Suprapubic skin (tissue), 4 donors: ENCODE data around the gene XPNPEP2. TPM values are rescaled to one million over a fixed set of nuclear protein-coding genes. Genes with fewer than 3 reads are reported as not detected.

Experiments used
- DNase-seq, 2 donors: peaks; one replicate each; pipeline ENCODE4 v3.0.0-alpha.2; 2019; ENCODE audit warnings: low spot score in 2 of 2
- H3K27ac ChIP-seq: fragments of 200-600 bp; sonication (generic); one replicate; pipeline ENCODE4 v1.5.1; 2019
- H3K27me3 ChIP-seq: fragments of 200-600 bp; sonication (generic); one replicate; pipeline ENCODE4 v1.5.1; 2019
- H3K36me3 ChIP-seq: fragments of 200-600 bp; sonication (generic); one replicate; pipeline ENCODE4 v1.5.1; 2019
- H3K4me1 ChIP-seq: fragments of 200-600 bp; sonication (generic); one replicate; pipeline ENCODE4 v1.5.1; 2019
- H3K4me3 ChIP-seq: fragments of 200-600 bp; sonication (generic); one replicate; pipeline ENCODE4 v1.5.1; 2019; ENCODE audit warnings: mild to moderate bottlenecking
- H3K9me3 ChIP-seq: fragments of 200-600 bp; sonication (generic); one replicate; pipeline ENCODE4 v1.5.1; 2019
- EP300 ChIP-seq: sonication (generic); formaldehyde crosslinking; IDR thresholded peaks from one replicate; pipeline ENCODE4 v1.6.1; 2017; ENCODE audit warnings: antibody characterized with exemption
- POLR2A ChIP-seq, 2 donors: fragments of 450-650 bp; IDR thresholded peaks; one replicate each; pipeline ENCODE4 v1.6.1; 2017; ENCODE audit warnings: antibody characterized with exemption in 2 of 2, mild to moderate bottlenecking in 2 of 2, moderate library complexity in 2 of 2
- POLR2AphosphoS5 ChIP-seq, 3 donors: sonication (generic); formaldehyde crosslinking; IDR thresholded peaks; one replicate each; pipeline ENCODE4 v1.6.1; 2017; ENCODE audit warnings: antibody characterized with exemption in 3 of 3
- WGBS: methylation state at CpG from one replicate; pipeline ENCODE4 v1.1.5; 2018; 5-methylcytosine and 5-hydroxymethylcytosine counted together
- total RNA-seq, 4 donors: library from RNA; depleted of rRNA; stranded (reverse); fragments of >200 nt; gene quantifications; one replicate each; pipeline ENCODE4 v1.1.0, GENCODE V29; 2016
- TF ChIP-seq, protein P1 (sequence below), 2 donors: fragments of 200-600 bp in 1 of 2; fragments of 450-650 bp in 1 of 2; sonication (generic) in 1 of 2; IDR thresholded peaks; one replicate each; pipeline ENCODE4 v1.5.1; 2016 to 2019; ENCODE audit warnings: antibody characterized with exemption in 2 of 2, mild to moderate bottlenecking in 1 of 2, moderate library complexity in 1 of 2

XPNPEP2 gene
- total RNA-seq, 4 donors from 2014 or later = 0.83 to 6.1 (median 2.4) TPM

DNA sequence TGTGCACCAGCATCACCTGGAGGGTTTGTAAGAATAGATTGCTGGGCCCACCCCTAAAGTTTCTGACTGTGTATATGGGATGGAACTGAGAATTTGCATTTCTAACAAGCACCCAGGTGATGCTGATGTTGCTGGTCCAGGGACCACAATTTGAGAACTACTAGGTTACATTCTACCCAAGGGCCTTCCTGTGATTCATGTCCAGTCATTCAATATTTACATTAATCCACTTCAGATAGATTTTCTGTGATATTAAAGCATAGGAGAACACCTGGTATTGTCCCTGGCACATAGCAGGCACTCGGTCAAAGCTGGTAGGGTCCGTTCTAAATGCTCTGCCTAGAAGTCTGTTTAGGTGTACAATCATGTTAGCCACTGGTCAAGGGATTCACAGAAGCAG, 19.5 kb upstream of the XPNPEP2 start:
- Histone ChIP-seq H3K36me3 (no peaks in the 10 kb centered on the region), H3K4me1 (no peaks in the 10 kb centered on the region), H3K9me3 (no peaks in the 10 kb centered on the region), H3K27ac (no peak overlapping the region), H3K27me3 (no peaks in the 10 kb centered on the region), H3K4me3 (no peak overlapping the region)
- TF ChIP-seq, protein P1, sequence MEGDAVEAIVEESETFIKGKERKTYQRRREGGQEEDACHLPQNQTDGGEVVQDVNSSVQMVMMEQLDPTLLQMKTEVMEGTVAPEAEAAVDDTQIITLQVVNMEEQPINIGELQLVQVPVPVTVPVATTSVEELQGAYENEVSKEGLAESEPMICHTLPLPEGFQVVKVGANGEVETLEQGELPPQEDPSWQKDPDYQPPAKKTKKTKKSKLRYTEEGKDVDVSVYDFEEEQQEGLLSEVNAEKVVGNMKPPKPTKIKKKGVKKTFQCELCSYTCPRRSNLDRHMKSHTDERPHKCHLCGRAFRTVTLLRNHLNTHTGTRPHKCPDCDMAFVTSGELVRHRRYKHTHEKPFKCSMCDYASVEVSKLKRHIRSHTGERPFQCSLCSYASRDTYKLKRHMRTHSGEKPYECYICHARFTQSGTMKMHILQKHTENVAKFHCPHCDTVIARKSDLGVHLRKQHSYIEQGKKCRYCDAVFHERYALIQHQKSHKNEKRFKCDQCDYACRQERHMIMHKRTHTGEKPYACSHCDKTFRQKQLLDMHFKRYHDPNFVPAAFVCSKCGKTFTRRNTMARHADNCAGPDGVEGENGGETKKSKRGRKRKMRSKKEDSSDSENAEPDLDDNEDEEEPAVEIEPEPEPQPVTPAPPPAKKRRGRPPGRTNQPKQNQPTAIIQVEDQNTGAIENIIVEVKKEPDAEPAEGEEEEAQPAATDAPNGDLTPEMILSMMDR (IDR thresholded peaks at IDR 0.05) = no peak
- no peak for TF ChIP-seq EP300
- TF ChIP-seq POLR2A (IDR thresholded peaks at IDR 0.05) = no peak
- TF ChIP-seq POLR2AphosphoS5 (IDR thresholded peaks at IDR 0.05) = no peak
- WGBS = 69% methylated on average over 2 of the region's 2 CpGs
- no peak for DNase-seq

DNA sequence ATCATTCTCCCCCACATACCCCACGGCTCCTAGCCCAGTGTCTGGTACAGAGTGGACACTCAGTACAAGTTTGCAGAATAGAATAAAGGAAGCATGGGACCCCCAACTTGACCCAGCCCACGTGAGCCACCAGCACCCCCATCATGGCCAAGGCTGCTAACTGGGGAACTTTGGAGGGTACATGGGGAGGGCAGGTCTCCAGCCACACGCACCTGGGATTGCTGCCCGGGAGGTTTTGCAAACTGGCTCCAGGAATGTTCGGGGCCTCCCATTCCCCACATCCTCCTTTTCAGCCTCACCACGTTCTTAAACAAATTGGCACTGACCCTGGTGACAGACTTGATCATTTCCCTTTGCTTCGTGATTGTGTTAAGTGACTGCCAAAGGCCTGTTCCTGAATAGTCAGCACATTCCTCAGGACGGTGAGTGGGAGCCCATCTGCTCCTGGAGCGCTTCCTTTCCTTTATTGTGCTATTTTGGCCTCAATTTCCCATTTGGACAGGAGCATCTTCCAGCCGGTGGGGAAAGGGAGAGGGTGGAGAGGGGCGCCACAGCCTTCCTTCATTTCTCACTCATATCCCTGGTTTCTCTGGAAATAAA, 18.7 kb upstream of the XPNPEP2 start:
- TF ChIP-seq, protein P1 (IDR thresholded peaks at IDR 0.05) = no peak
- TF ChIP-seq POLR2A (IDR thresholded peaks at IDR 0.05) (no peak), EP300 (no peak), POLR2AphosphoS5 (IDR thresholded peaks at IDR 0.05) (no peak)
- H3K4me1 ChIP-seq = no peaks in the 10 kb centered on the region
- no peak overlapping the region for H3K4me3 ChIP-seq
- WGBS = 40% methylated on average over 10 of the region's 11 CpGs
- H3K9me3 ChIP-seq = no peaks in the 10 kb centered on the region
- DNase-seq = no peak
- H3K27ac ChIP-seq = no peak overlapping the region
- H3K36me3 ChIP-seq = no peaks in the 10 kb centered on the region
- no peaks in the 10 kb centered on the region for H3K27me3 ChIP-seq

GRCh38 chrX:129720741-129721140, 18.0 kb upstream of the XPNPEP2 start:
- no peaks in the 10 kb centered on the region for H3K9me3 ChIP-seq
- 88% methylated on average over 6 of the region's 6 CpGs for WGBS
- TF ChIP-seq POLR2AphosphoS5 (IDR thresholded peaks at IDR 0.05) (no peak), POLR2A (IDR thresholded peaks at IDR 0.05) (no peak)
- H3K36me3 ChIP-seq = no peaks in the 10 kb centered on the region
- no peak overlapping the region for H3K4me3 ChIP-seq
- no peaks in the 10 kb centered on the region for H3K4me1 ChIP-seq
- no peaks in the 10 kb centered on the region for H3K27me3 ChIP-seq
- no peak for DNase-seq
- no peak overlapping the region for H3K27ac ChIP-seq

DNA sequence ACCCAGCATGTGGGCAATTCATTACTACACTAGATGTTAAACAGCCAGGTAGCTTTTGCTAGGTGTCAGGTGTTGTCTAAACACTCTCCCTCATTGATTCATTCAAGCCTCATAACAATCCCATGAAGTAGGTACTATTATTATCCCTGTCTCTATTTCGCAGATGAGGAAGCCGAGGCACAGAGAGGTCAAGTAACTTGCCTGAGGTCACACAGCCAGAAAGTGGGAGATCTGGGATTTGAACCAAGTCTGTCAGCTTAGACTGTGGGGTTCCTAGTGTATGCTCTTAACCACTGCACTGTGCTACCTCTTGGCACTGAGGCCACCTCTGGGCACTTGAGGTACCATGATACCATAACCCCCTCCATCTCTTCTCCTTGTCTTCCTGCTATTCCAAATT, 17.4 kb upstream of the XPNPEP2 start:
- H3K4me3 ChIP-seq = no peak overlapping the region
- no peak for DNase-seq
- no peak overlapping the region for H3K27ac ChIP-seq
- no peaks in the 10 kb centered on the region for H3K9me3 ChIP-seq
- no peaks in the 10 kb centered on the region for H3K27me3 ChIP-seq
- H3K4me1 ChIP-seq = no peaks in the 10 kb centered on the region
- TF ChIP-seq POLR2A (IDR thresholded peaks at IDR 0.05) (no peak), EP300 (no peak), POLR2AphosphoS5 (IDR thresholded peaks at IDR 0.05) (no peak)
- TF ChIP-seq, protein P1 (IDR thresholded peaks at IDR 0.05) = no peak
- WGBS = 87% methylated on average over 2 of the region's 2 CpGs
- no peaks in the 10 kb centered on the region for H3K36me3 ChIP-seq

GRCh38 chrX:129721870-129722269, 16.9 kb upstream of the XPNPEP2 start:
- no peak overlapping the region for H3K4me3 ChIP-seq
- no peaks in the 10 kb centered on the region for H3K27me3 ChIP-seq
- no peak overlapping the region for H3K27ac ChIP-seq
- no peaks in the 10 kb centered on the region for H3K36me3 ChIP-seq
- H3K9me3 ChIP-seq = no peaks in the 10 kb centered on the region
- TF ChIP-seq POLR2A (IDR thresholded peaks at IDR 0.05) (no peak), EP300 (no peak), POLR2AphosphoS5 (IDR thresholded peaks at IDR 0.05) (no peak)
- TF ChIP-seq, protein P1 (IDR thresholded peaks at IDR 0.05) = no peak
- no peak for DNase-seq
- WGBS = 80% methylated on average over 4 of the region's 4 CpGs
- no peaks in the 10 kb centered on the region for H3K4me1 ChIP-seq

- 69% methylated on average over 4 of the region's 4 CpGs for WGBS
- Histone ChIP-seq H3K9me3 (no peaks in the 10 kb centered on the region), H3K27ac (no peak overlapping the region)
These were observed 15.3 kb upstream of the XPNPEP2 start for GRCh38 chrX:129723511-129723910.

More at GRCh38 chrX:129723511-129723910, 15.3 kb upstream of the XPNPEP2 start:
- no peak for DNase-seq
- H3K27me3 ChIP-seq = no peaks in the 10 kb centered on the region
- H3K36me3 ChIP-seq = no peaks in the 10 kb centered on the region
- H3K4me1 ChIP-seq = no peaks in the 10 kb centered on the region
- TF ChIP-seq POLR2A (IDR thresholded peaks at IDR 0.05) (no peak), EP300 (no peak), POLR2AphosphoS5 (IDR thresholded peaks at IDR 0.05) (no peak)
- TF ChIP-seq, protein P1 (IDR thresholded peaks at IDR 0.05) = no peak
- H3K4me3 ChIP-seq = no peak overlapping the region
